ENCODE results near the gene CLDN5.

- no peak for TF ChIP-seq POLR2AphosphoS5 (IDR thresholded peaks at IDR 0.05; ENCODE audit: borderline replicate concordance, low read depth, low read length)
- no peak for TF ChIP-seq EZH2 (IDR thresholded peaks at IDR 0.05)
- no peak for TF ChIP-seq FOXP2 (optimal IDR thresholded peaks at IDR 0.05; ENCODE audit: control extremely low read depth, extremely low read length, insufficient read depth)
Observed at GRCh38 chr22:19477321-19478044, 46.7 kb downstream of the CLDN5 start.
